ENCODE data around the gene ART4.

ART4 gene, protein sequence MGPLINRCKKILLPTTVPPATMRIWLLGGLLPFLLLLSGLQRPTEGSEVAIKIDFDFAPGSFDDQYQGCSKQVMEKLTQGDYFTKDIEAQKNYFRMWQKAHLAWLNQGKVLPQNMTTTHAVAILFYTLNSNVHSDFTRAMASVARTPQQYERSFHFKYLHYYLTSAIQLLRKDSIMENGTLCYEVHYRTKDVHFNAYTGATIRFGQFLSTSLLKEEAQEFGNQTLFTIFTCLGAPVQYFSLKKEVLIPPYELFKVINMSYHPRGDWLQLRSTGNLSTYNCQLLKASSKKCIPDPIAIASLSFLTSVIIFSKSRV

DNA sequence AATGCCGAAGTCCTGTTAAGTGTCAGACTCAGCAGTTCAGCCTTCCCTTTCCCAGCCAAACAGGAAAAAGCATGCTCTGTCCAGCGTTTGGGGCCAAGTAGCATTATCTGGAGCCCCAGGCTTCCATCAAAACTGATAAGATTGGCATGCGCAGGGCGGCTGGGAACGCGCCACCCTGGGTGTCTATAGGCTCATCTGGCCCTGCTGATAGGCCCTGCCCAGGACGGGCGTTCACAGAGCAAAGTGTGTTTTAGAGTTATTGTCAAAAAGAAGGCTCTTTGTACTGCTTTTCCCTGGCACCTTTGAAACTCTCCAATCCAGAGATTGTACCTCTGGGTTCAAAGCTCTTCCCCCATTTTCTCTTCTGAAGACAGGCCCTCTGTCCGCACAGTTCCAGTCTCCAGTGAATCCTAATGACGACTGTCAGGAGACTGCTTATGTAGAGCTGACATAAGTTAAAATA, at the start of gene ART4:
Gene ART4 (minus strand): TSS at position 102 of the 463 bp plus-strand sequence. CDS start 413 bp downstream, outside the sequence.
- no peak for DNase-seq

DNA sequence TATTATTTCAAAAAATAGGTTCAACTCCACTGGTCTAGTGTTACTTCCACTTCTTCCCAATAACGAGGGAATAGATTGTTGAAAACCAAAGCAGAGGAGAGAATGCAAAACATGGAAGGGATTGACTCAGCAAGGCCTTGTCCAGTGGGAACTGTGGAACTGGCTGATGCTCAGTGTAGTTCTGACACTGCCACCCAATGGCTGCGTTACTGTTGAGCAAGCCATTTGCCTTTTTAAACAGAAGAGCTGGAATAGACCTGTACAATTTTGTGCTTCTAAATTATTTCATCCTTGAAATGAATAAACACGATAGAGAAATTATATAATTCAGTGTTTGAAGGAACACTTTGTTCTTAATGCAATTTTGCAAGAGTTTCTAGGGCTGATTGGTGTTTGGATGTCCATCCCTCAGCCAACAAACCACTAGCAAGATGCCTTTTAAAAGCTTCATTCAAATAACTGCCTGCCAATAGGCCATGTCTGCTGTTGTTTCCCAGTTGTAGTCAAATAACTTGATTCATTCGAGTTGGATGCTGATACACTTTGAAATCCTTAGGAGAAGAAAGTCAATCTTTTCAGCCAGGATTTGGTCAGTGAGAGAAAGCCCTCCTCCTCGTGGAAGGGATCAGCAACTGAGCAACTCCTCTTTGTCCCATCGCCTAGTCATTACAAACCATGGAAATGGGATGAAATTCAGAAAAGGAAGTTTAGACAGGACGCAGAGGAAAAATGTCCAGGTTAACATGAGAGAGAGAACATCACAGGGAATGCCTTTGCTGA, 49.6 kb upstream of the ART4 start:
- no peak for DNase-seq

- DNase-seq, result no peak
Observed at GRCh38 chr12:14890701-14891100, 47.4 kb upstream of the ART4 start.

DNA sequence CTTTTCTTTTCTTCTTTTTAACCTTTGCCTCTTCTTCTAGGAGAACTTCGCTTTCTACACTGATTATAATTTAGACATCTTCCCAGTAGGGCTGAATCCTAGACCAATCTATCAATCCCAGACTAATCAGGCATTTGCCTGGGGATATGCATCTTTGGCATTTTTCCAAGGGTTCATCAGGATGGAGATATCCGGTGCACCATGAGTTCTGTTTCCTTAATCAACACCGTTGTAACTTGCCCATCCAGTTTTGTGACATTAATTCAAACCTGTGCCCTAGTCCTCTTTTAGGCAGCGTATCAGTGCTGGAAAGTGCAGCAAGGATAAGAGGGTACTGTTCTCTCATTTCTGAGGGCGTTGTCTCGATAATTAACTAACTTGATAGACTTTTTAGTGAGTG, 42.9 kb upstream of the ART4 start:
- DNase-seq, result peak in 2 of 3 experiments; percentile 59 to 86

- DNase-seq, result no peak
Observed at GRCh38 chr12:14885718-14886221, 42.4 kb upstream of the ART4 start, which contains the start of gene MGP. TSS of gene MGP (minus strand) at chr12:14885854. CDS start at chr12:14885791, 63 bp downstream.

- DNase-seq, result peak; percentile 35 to 75 (median 72)
Observed at GRCh38 chr12:14884458-14884878, 41.1 kb upstream of the ART4 start.

- no peak for DNase-seq
Observed at GRCh38 chr12:14883686-14884085, 40.4 kb upstream of the ART4 start.

DNA sequence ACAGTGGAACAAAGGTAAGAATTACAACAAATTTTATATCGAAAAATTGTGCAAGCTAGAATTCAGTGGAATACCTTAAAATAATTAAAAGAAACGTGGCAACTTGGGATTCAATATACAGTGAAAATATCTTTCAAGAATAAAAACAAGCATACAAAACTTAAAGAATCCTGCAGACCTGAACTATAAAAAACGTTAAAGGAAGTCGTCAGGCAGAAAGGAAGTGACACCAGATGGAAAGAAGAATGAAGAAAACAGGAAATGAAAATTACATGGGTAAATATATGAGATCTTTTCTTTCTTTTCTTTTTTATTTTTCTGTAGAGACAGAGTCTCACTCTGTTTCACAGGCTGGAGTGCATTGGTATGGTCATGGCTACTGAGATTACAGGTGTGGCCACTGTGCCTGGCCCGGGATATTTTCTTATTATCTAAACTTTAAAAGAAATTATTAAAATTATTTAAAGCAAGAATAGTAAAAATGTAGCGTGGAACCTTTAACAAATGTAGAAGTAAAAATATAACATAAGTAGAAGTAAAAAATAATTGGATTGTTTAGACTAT, 37.6 kb upstream of the ART4 start:
- DNase-seq, result no peak

DNA sequence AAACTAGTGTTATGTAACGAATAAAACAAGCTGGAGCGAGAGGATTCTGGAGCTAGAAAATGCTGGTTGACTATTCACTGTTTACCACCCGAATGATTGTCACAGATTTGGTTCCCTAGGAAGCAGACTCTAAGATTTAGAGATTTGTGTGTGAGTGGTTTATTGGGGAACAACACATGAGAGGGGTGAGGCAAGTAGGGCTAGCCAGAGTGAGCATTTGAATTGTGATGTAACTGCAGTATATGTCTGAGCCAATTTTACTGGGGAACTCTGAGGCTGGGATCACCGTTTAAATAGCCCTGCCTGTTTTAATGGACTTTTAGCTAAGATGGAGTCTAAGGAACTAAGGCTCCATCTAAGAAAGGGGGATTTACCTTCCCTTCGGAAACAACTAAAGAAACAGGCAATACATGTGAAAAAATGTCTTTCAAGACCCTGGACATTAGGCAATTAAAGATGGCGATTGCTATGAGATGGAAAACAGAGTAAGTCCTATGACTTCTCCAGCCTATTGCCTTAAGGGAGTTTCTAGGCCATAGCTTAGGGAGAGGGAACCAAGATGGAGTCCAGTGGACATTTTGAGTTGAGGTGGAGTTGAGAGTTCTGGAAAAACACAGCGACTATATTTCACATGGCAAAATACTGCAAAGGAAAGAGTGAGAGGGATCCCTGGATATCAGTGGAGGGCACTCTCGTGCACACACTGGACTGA, 36.1 kb upstream of the ART4 start:
- no peak for DNase-seq

GRCh38 chr12:14878488-14878887, 35.2 kb upstream of the ART4 start:
- DNase-seq, result no peak

- DNase-seq, result no peak
Observed at GRCh38 chr12:14876833-14877232, 33.5 kb upstream of the ART4 start.

- no peak for DNase-seq
Observed at GRCh38 chr12:14874882-14875281, 31.6 kb upstream of the ART4 start.

DNA sequence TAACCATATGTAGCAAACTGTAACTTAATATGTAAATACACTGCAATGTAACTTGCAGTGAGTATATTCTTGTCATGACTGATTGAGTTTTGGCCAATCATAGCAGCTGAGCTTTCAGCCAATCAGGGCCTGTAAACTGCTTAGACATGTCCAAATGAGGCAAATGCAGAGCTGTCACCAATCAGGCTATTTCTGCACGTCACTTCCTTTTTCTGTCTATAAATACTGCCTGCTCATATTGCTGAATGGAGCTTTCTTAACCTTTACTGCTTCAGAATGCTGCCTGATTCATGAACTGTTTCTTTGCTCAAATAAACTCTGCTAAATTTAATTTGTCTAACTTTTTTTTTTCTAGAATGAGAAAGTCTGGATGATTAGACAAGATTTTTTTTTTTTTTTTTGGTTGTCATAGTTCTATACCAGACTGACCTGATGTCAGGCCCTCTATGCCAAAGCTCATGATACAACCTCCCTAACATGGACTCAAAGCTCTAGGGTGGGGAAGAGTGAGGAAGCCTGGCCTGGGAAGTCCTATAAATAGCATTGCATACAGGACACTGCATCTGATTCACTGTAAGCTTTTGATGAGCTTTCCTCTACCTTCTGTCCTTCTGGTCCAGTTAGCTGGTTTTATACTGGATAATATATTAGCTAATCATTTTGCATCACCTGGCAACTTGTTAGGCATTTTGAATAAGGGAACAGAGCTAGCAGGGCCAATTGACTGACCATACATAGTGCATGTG, 30.3 kb upstream of the ART4 start:
- no peak for DNase-seq

DNA sequence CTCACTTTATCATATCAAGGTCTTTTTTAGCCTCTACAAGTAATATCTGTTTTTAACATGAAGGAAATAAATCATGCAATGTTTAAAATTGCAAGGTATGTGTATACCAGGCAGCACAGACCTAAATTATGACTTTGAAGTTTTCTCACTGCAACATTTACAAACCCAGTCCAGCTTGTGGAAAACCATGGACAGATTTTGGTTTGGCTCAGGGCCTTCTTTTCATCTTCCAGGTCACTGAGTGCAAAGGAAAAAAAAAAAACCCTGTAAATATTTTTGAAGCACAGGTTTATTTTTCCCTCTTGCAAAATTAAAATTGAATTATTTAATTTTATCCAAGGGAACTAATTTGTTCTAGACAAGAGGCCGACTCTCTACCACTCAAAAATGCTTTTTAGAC, 28.6 kb upstream of the ART4 start:
- DNase-seq, result no peak

- no peak for DNase-seq
Observed at GRCh38 chr12:14871247-14871646, 27.9 kb upstream of the ART4 start.

- DNase-seq, result no peak
Observed at GRCh38 chr12:14868916-14869506, 25.7 kb upstream of the ART4 start.

DNA sequence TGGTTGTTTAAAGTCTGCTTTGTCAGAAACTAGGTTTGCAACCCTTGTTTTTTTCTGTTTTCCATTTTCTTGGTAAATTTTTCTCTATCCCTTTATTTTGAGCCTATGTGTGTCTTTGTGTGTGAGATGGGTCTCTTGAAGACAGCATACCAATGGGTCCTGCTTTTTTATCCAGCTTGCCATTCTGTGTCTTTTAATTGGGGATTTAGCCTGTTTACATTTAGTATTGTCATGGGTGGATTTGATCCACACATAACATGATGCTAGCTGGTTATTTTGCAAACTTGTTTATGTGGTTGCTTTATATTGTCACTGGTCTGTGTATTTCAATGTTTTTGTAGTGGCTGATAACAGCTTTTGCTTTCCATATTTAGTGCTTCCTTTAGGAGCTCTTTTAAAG, 17.2 kb upstream of the ART4 start:
- DNase-seq, result no peak

DNA sequence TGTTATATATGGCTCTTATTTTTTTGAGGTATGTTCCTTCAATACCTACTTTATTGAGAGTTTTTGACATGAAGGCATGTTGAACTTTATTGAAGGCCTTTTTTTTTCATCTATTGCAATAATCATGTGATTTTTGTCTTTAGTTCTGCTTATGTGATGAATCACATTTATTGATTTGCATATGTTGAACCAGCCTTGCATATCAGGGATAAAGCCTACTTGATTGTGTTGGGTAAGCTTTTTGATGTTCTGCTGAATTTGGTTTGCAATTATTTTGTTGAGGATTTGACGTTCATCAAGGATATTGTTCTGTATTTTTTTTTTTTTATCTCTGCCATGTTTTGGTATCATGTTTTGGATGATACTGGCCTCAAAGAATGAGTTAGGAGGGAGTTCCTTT, 15.2 kb upstream of the ART4 start:
- DNase-seq, result no peak

- peak in 1 of 3 experiments; percentile 10 for DNase-seq
Observed at GRCh38 chr12:14854586-14855183, 11.4 kb upstream of the ART4 start.

- no peak for DNase-seq
Observed at GRCh38 chr12:14853961-14854360, 10.6 kb upstream of the ART4 start.

DNA sequence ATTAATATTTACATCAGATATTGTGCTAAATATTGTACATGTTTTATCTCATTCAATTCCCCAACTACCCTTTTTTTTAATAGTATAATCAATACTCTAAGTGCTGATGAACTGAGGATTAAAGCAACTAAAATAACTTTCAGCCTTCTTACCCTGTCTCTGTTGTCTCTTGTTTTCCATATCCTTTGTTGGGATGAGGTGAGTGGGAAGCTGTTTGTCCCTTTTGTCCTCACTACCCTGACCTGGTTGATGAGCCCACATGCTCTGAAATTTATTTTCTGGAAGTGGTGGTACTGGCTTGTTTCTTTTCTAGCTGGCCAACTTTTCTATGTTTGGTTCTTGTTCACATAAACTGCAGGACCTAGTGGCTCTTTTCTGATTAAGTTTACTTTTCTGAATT, 9.6 kb upstream of the ART4 start:
- no peak for DNase-seq

Data from NCI-H1417 (cell line).